ENCODE measurements around the gene EYA2.
"Not testable (repeated sequence)": the region's sequence is repeated elsewhere in the genome, so short reads cannot be mapped to it uniquely, and the experiment has no call there.

EYA2 gene, protein sequence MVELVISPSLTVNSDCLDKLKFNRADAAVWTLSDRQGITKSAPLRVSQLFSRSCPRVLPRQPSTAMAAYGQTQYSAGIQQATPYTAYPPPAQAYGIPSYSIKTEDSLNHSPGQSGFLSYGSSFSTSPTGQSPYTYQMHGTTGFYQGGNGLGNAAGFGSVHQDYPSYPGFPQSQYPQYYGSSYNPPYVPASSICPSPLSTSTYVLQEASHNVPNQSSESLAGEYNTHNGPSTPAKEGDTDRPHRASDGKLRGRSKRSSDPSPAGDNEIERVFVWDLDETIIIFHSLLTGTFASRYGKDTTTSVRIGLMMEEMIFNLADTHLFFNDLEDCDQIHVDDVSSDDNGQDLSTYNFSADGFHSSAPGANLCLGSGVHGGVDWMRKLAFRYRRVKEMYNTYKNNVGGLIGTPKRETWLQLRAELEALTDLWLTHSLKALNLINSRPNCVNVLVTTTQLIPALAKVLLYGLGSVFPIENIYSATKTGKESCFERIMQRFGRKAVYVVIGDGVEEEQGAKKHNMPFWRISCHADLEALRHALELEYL

DNA sequence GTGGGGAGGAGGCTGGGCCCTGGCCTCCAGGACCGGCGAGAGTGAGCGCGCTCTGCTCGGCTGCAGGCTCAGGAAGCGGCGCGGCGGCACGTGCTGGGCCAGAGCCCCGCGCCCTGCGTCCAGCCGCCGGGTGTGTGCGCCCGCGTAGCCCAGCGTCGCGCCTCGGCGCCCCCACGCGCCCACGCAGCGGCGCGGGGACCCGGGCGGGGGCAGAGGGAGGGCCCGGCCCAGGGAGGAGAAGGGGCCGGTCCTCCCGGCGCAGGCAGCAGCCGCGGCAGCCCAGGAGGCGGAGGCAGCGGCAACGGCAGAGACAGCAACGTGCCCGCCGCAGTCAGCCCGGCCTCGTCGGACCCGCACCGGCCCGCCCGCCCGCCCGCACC, at the start of gene EYA2:
EYA2 (plus strand) TSS at position 265 of the 380 bp plus-strand sequence. CDS start 95,168 bp downstream, outside the sequence.
- DNase-seq = no peak

DNA sequence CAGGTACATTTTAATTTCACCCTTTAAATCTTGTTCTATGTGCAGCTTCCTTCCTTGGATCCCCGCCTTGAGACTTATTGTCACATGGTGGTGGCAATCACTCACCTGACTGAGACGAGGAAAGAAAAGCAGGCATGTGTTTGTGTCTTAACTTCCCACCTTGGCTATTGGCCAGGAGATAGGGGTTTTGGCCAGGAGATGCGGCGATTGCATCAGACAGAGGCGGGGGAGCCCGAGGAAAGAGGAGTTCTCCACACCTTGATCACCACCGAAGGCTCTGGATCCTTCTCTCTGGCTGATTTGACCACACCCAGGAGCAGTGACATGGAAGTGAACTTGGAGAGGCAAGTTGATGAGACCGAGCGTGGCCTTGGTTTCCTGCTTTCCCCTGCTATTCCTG, 49.7 kb upstream of the EYA2 start:
- no peak for DNase-seq

DNA sequence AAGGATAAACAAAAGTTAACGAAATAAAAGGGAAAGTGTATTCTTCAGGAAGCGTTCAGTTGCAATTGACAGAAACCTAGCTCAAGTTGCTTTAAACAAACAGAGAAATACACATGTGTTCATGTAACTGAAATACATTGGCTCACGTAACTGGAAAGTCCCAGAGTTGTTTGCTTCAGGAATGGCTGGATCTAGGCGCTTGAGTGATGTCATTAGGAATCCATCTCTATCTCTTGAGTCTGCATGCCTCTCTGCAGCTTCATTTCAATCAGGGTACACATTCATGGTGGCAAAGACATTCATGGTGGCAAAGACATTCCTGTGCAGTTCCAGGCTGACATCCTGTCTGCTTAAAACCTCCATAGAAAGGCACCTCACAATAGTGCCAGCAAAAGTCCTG, 45.4 kb upstream of the EYA2 start:
- no peak for DNase-seq

DNA sequence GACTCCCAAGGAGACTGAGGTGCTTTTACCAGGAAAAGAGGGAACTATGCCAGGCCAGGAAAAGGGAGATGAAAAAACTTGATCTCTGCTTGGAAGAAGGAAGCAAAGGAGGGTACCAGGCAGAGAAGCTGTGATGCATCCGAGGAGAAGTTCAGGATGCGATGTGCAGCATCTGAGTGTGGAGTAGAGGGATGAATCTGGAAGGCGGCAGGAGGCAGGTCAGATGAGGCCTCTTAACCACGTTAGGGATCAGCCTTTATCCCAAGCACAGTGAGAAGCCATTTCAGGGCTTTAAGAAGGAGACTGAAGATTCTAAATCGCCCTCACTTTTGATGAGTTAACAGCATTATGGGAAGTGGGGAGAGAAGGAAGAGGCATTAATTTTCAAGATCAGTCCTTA, 44.9 kb upstream of the EYA2 start:
- DNase-seq = no peak

DNA sequence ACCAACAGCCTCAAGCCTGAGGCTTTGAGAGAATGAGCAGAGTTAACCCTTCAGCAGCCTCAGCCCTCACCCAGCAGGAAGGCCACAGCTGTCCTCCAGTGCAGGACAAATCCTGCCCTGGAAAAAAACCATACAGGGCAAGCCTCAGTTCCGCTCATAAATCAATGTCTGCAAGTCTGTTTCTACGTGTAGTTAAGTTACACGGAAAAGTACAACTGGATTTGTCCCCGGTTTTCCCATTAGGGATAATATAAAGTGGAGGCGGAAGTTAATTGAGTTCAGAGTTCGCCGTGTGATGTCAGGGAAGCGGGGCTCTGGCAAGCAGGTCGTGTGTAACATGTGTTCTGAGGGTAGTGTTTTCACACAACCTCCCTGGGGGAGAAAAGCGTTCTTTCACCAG, 44.2 kb upstream of the EYA2 start:
- DNase-seq = no peak

DNA sequence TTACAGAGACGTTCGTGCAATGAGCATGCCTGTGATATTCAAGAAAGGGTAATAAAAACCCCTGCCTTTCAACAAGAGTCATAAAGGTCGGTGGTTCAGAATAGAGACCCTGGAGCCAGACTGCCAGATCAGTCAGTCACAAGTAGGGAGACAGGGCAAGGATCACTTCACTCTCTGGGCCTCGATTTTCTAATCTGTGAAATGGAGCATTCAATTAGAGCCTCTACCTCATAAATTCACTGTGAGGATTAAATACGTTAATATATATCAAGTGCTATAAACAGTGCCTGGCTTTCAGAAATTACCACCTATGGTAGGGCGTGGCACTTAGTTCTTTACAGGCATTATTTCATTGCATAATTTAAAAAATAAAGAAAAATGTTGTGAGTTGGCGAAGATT, 43.7 kb upstream of the EYA2 start:
- no peak for DNase-seq

DNA sequence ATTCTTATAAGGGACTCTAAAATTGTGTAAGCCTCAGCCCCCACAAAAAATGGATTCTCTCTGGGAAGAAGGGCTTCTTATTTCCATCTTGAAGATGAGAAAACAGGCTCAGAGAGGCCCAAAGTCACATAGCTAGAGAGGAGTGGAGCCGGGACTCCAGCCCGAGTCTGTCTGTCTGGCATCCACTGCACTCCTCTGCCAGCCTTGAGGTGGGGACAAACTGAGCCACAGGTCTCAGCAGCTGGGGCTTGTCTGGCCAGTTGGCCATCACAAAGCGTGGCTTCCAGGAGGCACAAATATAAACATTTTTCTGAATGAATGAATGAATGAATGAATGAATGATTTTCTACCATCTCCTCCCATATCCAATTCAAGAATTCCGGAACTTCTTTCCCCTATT, 42.9 kb upstream of the EYA2 start:
- no peak for DNase-seq

DNA sequence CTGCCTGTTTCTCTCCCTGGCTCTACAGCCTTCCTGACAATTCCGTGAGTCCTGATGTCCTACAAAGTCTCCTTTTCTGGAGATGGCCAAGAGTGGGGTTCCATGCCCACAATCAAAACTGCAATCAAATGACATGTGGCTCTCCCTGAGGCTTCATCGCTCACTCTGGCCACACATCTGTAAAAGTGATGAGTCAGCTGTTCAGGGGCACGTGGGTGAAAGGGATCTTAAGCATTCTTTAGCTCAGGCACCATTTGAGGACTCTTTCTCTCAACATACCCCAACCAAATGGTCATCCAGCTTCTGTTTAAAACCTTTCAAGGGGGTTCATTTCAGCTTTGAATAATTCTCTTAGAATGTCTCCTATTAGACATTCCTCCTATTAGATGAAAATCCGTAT, 42.3 kb upstream of the EYA2 start:
- DNase-seq = no peak

DNA sequence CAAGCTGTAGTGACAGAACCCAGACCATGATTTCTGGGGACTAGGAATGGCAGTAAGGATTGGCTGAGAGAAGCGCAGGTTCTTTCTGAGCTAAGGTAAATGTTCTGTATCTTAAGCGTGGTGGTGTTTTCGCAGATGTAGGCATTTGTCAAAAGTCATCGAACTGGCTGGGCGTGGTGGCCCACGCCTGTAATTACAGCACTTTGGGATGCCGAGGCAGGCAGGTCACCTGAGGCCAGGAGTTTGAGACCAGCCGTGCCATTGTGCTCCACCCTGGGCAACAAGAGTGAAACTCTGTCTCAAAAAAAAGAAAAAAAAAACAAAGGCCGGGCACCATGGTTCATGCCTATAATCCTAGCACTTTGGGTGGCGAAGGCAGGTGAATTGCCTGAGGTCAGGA, 40.7 kb upstream of the EYA2 start:
- DNase-seq = no peak

DNA sequence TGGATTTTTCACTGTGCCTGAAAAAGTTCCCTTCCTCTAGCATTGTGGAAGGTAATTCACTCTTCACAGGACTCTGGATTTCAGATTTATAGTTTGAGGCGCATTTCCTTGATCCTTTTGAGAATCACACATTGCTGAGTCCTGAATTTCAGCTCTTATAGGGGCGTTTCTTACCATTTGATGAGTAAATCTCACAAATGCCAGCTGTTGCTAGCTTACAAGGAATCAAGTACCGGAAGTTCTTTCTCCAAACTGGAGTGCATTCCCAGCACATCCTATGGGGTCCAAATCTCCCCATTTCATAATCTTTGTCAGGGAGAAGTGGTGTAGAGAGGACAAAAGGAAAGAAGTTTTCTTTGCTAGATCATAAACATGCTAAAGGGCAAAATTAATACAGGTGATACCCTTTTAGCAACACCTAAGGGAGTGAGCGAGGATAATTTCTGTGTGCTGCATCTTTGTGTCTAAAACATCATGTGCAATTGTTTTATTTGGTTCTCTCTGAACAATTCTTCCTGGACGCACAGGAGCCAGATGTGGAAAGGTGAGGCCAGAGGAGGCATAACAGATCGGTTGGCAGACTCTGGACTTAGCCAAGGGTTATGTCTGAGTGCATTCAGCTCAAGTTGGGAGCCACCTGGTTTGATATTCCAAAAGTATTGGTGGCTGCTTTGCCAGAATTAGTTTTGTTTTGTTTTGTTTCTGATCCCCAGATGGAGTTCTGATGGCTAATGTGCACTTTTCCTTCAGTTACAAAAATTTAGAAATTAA, 37.4 kb upstream of the EYA2 start:
- no peak for DNase-seq

DNA sequence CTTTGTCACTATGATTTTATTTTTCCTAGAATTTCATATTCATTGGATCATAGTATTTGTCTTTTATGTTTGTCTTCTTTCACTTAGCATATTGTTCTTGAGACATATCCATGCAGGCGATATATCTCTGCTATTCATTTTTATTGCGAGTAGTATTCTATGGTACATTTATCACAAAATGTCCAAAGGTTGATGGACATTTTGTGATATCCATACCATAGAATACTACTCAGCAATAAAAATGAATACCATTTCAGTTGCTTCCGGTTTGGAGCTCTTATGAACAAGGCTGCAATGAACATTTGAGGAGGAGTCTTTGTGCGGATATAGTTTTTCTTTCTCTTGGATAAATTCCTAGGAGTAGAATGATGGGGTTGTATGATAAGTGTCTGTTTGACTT, 28.8 kb upstream of the EYA2 start:
- DNase-seq = no peak

DNA sequence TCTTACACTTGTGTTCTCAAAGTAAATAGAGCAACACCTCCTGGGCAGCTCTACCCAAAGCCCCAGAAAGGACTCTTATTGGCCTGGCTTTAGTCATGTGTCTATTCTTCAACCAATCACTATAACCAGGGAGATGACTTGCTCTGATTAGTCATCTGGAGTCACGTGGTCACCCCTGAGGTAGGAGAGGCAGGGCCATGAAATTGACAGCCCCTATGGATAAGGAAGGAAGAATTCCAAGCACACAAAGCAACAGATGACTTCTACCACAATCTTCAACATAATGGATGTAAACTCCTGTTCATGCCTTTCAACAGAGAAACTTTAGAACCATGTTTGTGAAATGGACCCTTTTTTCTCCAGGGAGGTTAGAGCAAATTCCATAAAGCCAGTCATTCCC, 24.6 kb upstream of the EYA2 start:
- DNase-seq = no peak

DNA sequence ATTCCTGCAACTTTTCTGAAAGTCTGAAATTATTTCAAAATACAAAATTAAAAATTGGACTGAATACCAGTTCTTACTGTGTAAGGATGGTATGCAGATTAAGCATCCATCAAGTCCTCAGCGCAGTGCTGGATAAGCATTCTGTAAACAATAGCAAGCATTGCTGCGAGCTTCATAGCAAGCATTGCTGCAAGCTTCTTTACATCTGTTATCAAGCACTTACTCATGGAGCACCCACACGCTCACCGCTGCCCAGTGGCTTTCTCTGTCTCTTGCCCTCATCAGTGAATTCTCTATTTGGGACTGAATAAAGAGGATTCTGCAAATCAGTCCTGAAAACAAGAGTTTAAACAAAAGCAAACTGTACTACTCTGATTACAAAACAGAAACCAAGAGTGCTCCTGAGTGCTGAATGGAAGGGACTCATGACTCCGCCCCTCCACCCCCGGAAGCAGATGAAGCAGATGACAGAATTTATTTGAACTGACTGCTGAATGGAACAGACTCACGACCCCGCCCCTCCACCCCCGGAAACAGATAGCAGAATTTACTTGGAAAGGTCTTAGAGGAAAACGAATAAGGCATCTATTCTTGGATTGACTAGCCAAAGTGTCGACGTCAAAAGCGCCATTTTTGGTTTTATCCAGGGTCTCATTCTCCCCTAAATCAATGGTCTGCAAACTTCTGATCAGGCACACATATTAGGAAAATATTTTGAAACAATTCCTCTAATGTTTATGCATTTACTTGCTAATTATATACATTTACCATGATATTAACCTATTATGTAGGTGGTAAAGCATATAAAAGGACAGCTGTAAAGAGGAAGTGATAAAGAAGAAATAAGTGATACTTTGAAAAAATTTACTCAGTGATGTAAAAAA, 22.1 kb upstream of the EYA2 start:
- no peak for DNase-seq

DNA sequence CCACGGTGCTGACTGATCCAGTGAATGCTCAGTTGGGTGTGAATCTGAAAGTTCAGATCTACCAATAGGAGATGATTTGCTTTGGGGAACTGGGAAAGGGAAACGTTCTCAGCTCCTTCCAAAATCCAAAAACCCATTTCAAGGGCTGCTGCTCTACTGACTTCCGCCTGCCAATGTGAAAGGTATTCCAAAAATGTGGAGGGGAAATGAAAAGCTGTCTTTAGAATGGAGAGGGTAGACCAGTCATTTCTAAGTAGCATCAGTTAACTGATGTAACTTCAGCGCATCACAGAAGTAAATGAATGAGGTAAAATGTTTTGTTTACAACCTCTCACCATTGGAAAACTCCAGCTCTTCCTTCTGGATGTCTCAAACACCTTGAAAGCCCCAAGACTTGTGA, 19.6 kb upstream of the EYA2 start:
- DNase-seq = no peak

DNA sequence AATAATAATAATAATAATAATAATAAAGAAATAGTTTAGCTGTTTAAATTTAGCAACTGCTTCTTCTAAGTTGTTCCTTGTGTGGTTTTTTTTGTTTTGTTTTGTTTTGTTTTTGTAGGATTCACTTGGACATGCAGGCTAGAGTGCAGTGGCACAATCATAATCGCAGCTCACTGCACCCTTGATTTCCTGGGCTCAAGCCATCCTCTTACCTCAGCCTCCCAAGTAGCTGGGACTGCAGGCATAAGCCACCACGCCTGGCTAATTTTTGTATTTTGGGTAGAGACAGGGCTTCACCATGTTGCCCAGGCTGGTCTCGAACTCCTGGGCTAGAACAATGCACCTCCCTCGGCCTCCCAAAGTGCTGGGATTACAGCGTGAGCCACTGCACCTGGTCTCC, 15.3 kb upstream of the EYA2 start:
- no peak for DNase-seq

DNA sequence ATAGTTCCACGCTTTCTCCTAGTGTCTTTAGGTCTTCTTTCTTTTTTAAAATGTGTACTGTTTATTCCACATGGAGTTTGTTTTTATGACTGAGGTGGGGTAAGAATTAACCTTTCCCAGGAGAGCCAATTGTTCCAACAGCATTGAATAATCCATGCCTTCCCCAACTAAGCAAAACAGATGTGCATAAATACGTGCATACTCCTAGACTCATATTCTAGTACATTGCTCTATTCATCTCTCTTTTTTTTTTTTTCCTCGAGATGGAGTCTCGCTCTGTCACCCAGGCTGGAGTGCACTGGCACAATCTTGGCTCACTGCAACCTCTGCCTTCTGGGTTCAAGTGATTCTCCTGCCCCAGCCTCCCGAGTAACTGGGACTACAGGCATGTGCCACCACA, 14.7 kb upstream of the EYA2 start:
- not testable (repeated sequence) for DNase-seq

DNA sequence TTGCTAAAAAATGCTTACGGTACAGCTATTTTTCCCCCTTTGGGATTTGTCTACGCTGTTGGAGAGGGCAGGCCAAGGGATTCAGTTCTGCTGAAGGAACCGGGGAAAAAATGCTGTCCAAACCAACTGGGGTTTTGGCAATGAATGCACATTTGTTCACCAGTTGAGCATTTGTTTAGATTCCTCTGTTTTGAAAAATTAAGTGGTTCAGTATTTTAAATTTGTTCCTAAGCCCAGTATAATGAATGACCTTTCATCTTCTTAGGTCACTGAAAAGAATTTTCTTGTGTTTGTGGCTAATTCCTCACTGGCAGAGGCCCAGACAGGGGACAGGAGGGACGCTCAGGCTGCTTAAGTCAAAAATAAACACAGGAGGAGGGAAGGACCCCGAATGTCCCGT, 10.8 kb upstream of the EYA2 start:
- DNase-seq = no peak

DNA sequence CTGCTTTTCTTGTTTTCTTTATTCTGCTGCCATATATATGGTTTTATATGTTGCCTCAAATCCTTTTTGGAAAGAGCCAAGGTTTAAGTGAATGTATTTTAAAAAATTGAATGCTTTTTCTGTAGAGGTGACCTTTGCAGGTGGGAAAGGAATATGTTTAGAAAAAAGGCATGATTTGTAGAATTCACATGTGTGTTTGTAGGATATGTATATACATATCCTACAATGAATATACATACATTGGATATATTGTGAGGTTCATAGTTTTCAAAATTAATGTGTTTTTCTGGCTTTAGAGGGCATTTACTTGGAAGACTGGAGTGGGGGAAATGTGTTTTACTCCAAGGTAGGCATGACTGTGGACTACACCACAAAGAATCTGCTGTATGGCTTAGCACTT, 4.0 kb upstream of the EYA2 start:
- no peak for DNase-seq

DNA sequence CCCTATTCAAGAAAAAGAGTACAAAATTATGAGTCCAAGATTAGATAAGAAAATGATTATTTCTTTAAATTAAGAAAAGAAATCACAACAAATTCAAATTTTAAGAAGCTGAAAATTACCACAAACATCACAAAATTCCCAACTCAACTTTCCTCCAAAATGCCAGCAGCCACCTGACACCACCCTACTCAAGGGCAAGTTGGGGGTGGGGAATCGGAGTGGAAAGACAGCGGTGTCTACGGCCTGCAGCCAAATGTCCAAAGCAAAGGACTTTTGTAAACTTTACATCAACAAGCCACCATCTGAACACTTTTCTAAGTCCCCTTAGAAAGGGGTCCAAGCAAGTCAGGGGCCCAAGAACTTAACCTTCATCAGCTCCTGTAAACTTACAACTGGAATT, 1.6 kb upstream of the EYA2 start:
- DNase-seq = no peak

DNA sequence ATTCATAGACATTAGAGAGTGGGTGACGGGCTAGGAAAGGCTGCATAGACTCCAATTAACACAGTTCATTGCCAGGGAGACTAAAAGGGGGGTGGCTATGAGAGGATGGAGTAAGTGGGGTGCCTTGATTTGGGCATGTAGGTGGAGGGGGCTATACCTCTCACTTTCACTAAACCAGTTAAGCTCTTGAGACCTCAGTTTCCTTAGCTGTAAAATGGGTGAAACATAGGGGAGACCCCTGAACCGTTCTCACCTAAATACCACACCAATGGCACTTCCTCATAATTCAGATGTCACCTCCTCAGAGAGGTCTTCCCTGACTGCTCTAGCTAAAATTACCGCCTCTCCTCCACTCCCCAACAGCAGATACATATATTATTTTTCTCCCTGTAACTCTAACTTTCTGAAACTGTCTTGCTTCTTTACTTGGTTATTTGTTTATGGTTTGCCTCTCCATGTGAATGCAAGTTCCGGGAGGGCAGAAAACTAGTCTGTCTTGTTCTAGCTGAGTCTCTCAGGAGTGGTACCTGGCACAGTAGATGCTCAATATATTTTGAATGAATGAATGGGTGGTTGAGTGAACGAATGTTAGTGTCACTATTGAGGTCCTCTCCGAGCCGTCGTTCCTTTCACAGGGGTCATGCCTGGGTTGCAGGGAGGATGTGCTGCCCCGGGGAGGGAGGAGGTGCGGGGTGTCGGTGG, 615 bp upstream of the EYA2 start:
- DNase-seq = no peak

DNA sequence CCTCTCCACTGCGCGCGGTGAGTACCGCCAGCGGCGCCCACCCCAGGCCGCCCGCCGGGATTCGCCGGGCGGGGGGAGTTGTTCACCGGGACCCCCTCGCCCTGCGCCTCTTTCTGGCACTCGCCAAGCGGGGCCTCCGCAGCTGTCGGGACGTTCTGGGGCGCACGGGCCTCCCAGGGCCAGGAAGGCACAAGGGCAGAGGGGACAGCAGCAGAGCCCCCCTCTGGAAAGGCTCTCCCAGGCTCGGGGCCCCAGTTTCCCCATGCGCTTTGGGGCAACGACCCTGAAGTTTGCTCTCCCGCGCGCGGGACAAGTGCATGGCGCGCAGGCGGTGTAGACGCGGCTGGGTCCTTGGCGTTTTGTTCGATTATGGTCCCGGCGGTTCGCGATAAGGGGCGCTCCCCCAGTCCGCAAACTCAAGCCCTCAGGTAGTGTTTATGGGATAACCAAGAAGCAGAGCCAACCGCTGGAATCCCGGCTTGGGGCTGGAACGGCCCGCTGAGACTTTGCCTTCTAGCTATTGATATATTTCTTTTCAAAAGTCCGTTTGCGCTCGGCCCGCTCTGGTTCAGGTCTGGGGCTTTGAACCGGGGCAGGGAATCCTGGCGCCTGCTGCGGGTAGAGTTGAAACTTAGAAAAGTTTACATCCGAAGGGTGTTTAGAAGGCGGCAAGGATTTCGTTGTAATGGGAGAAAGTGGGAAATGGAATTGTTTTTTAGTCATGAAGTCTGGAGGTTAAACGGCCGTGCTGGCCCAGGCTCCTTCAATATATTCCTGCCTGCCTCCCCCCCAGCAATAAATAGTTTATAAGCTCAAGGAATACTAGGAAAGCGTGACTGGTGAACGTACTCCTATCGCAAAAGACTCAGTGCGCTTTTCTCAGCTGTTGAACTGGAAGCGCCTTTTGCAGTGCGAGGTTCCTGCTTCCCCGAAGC, 595 bp downstream of the EYA2 start:
- no peak for DNase-seq

DNA sequence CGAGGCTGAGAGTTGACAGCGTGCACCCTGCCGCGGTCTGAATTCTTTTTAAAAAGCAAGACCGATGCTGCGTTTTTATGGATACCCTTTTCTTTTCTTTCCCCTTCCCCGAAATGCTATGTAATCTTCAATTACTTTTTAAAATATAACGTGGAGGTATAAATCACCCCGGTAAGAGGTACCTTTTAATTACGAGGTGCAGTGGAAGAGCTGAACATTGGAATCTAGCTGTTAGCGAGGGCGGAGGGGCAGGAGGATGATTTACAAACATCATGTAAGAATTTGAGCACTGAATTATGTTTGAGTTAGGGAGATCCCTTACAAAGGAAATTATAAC, 1.2 kb downstream of the EYA2 start:
- no peak for DNase-seq

Measured in SW 1271 (cell line).